GM18907 (cell line): ENCODE data around the gene WDR83.
A peak's percentile ranks its signal among the peaks of the same experiment; 100 is the strongest.
"Not testable (repeated sequence)": the region's sequence is repeated elsewhere in the genome, so short reads cannot be mapped to it uniquely, and the experiment has no call there.

Experiments
- ATAC-seq: cut with Tn5 transposase; IDR thresholded peaks from one replicate; pipeline ENCODE4 v1.9.1; 2021; ENCODE audit warnings: mild to moderate bottlenecking, moderate library complexity; ENCODE audit not compliant: unreplicated experiment

Gene WDR83

DNA sequence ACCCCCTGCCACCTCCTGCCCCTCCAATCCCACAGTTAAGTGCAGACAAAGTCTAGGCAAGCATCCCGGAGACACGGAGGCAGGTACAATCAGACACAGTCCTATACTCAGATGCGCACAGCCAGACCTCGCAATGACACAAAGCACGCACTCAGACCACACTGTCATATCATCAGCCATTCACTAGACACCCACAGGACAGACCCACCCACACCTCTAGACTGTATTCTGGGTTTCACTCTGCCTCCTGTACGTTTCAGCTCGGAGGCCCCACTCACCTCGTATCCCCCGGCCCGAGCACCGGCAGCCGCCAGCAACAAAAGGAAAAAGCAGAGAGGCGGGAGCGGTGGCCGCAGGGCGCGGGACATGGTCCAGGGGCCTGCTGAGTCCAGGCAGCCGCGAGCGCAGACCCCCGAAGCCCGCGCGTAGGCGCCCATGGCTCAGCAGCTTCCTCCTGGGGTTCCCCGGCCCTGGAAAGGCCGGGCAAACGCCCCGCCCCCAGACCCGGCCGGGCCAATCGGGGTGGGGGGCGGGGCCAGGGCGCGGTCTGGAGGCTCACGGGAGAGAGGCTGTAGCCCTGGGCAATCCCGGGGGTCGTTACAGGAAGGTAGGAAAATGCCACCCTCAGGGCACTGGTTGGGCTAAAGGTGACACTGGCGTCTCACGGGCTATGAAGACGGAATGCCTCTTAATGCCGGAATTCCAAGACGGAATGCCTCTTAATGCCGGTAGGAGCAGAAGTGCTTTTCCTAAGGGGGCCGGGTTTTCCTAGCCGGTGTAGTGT, at the start of gene WDR83, which contains the start of gene MAN2B1:
TSS of gene WDR83 (plus strand) at position 543 of the 784 bp plus-strand sequence. CDS start 2,984 bp downstream, outside the sequence.
TSS of gene MAN2B1 (minus strand) at position 478 of the 784 bp plus-strand sequence. CDS start at position 437, 41 bp downstream.
- peak; percentile 47 for ATAC-seq

- ATAC-seq = no peak
Observed at GRCh38 chr19:12617646-12618045, 49.0 kb upstream of the WDR83 start.

GRCh38 chr19:12621253-12622024, 45.2 kb upstream of the WDR83 start:
- ATAC-seq = not testable (repeated sequence)

DNA sequence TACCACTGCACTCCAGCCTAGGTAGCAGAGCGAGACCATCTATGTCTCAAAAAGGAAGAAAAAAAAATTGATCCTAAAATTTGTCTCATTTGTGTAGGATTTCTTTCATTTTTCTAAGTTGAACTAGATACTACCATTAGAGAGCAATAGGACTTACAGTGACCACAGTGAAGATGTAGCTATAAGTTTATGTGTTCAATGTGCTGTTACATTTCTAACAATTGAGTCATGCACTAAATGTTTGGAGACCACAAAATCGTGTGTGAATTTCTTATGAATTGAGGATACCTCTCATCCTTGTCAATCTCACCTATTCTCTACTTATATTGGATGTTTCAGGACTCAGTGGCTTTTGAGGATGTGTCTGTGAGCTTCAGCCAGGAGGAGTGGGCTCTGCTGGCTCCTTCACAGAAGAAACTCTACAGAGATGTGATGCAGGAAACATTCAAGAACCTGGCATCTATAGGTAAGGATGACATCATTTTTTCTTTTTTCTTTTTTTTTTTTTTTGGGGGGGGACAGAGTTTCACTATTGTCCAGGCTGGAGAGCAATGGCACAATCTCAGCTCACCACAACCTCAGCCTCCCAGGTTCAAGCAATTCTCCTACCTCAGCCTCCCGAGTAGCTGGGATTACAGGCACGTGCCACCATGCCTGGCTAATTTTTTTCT, 43.1 kb upstream of the WDR83 start:
- no peak for ATAC-seq

DNA sequence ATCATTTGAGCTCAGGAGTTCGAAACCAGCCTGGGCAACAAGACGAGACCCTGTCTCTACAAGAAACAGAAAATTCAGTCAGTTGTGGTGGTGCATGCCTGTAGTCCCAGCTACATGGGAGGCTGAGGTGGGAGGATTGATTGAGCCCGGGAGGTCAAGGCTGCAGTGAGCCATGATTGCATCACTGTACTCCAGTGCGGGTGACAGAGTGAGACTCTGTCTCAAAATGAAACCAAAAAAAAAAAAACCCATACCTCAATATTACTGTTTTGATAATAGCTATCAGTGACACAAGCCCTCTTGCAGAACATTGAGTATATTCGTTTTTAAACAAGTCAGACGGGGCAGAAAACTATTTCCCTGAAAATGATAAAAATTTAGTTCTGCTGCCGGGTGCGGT, 39.6 kb upstream of the WDR83 start:
- no peak for ATAC-seq

- ATAC-seq = no peak
Observed at GRCh38 chr19:12628040-12629022, 38.3 kb upstream of the WDR83 start.

DNA sequence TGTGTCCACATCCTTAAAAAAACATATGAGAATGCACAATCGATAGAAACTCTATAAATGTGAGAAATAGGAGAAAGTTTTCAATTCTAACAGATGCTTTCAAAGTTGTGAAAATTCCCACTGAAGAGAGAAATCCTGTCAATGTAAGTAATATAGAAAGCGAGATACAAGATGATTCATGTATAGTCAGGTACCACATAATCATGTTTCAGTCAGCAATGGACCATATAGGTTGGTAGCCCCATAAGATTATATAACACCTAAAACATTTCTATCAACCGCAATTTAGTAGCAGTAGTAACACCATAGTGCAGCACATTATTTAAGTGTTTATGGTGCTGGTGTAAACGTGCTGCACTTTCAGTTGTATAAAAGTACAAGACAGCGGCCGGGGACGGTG, 37.4 kb upstream of the WDR83 start:
- no peak for ATAC-seq

DNA sequence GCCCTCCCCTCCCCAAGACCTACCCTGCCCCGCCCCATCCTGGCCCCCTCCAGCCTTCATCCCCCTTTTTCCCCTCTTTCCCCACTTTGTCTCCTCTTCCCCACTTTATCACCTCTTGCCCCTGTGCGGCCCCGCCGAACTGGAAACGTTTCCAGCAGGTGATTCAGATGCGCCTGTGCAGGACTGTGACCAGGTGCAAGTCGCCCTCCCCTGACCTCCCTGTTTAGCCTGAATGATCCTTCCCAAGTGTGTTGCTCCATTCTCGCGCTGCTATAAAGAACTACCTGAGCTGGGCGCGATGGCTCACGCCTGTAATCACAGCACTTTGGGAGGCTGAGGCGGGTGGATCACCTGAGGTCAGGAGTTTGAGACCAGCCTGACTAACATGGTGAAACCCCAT, 30.0 kb upstream of the WDR83 start:
- no peak for ATAC-seq

DNA sequence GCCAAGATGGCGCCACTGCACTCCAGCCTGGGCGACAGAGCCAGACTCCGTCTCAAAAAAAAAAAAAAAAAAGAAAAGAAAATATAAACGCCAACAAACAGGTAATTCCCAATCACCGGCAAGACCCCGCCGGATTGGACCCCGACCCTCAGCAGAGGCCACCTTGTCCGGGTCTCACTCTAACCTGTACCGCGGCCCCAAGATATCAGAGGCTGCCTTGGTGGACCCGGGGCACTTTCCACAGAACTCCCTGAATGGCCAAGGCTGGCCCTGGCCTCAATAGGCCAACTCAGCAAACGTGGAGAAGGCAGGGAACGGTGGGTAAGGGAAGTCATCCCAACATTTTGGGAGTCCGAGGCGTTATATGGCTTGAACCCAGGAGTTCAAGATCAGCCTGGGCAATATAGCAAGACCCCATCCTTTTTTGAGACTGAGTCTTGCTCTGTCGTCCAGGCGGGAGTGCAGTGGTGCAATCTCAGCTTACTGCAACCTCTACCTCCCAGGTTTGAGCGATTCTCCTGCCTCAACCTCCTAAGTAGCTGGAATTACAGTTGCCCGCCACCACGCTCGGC, 27.9 kb upstream of the WDR83 start:
- ATAC-seq = no peak

DNA sequence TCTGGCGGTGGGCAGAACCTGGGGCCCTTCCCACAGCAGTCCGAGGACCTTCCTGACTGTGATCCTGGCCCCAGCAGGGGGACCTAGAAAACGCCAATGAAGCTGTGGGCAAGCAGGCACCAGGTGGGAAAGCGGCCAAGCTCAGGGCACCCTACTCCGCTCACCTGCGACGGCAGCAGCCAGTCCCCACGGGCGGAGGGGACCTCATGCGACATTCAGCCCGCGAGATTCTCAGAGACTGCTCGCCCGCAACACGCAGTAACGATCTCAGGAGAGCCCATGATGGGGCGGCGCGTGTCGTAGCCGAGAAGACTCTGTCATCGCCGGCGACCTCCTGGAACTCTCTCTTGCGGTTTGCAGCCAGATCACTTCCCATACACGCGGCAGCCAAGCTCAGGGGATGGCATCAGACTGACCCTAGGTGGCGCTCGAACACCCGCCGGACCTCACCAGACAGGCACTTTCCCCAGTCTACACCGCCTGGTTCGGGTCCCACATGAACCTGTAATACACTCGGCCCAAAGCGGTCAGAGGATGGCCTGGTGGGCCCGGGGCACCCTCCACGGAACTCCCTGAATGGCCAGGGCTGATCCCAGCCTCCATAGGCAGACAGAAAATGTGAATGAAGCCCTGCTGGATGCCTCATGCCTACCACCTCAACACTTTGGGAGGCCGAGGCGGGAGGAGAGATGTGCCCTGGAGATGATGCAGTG, 26.6 kb upstream of the WDR83 start:
- peak; percentile 48 for ATAC-seq

GRCh38 chr19:12641456-12641855, 25.2 kb upstream of the WDR83 start:
- ATAC-seq = no peak

DNA sequence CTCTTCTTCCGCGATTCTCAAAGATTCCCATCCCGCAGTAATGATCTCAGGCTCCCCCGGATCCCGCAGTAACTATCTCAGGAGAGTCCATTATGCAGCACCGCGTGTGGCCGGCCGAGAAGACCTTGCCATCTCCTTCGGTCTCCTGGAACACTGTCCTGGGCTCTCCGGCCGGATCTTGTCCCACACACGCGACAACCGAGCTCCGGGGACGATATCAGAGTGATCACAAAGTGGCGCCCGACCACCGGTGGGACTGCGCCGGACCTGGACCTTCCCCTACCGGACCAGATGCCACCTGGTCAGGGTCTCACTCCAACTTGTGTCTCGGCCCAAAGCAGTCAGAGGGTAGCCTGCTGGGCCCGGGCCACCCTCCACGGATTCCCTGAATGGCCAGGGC, 24.1 kb upstream of the WDR83 start:
- ATAC-seq = no peak

GRCh38 chr19:12643716-12644115, 22.9 kb upstream of the WDR83 start:
- ATAC-seq = not testable (repeated sequence)

- no peak for ATAC-seq
Observed at GRCh38 chr19:12646551-12646950, 20.1 kb upstream of the WDR83 start.

- no peak for ATAC-seq
Observed at GRCh38 chr19:12647047-12647446, 19.6 kb upstream of the WDR83 start.

GRCh38 chr19:12647490-12648071, 19.0 kb upstream of the WDR83 start:
- no peak for ATAC-seq

DNA sequence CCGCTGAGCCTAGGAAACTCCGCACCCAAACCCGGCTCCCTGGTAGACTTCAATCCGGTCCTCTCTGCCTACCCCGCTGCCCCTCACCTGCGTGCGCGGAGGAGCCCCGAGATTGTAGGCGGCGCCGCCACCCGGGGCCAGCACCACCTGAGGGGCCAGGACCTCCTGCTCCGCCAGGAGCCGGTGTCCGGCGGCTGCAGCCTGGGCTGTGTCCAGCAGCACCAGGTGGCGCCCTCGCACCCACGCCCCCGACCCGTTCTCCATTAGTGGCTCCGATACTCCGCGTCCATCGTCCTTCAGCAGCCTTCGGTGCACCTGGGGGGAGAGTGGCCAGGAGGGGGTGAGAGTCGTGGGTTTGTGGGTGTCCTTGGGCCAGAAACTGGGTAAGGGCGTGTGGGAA, 18.5 kb upstream of the WDR83 start:
- ATAC-seq = no peak

GRCh38 chr19:12649941-12650340, 16.7 kb upstream of the WDR83 start:
- ATAC-seq = no peak

DNA sequence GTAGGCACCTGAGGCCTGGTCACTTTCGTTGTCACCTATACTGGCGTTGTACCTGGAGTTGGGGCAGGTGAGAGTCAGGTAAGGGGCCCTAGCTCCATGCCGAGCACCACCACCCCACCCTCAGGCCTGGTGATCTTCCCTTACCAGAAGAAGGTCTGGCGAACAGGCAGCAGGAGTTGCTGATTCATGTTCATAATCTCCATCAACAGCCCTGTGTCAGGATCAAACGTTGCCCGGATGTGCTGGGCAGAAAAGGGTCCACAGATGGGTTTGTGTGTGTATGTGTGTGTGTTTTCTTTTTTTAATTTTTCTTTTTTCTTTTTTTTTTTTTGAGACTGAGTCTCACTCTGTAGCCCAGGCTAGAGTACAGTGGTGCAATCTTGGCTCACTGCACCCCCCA, 14.4 kb upstream of the WDR83 start:
- ATAC-seq = no peak
